ENCODE results near the gene CIDEB.

- no peak for TF ChIP-seq CTCF (IDR thresholded peaks at IDR 0.05; ENCODE audit: borderline replicate concordance, extremely low read depth, low read length, poor library complexity, severe bottlenecking)
- no peak for TF ChIP-seq EZH2 (IDR thresholded peaks at IDR 0.05; ENCODE audit: borderline replicate concordance, low read depth, low read length, severe bottlenecking)
Measured at GRCh38 chr14:24290746-24291145, 17.0 kb downstream of the CIDEB start.
